ENCODE results near the gene ZNF223. TPM values are rescaled to one million over a fixed set of nuclear protein-coding genes. Genes with fewer than 3 reads are reported as not detected.

The ZNF223 gene
- total and polyA plus RNA-seq, 8 donors: 0.95 to 4.7 (median 1.9) TPM

DNA sequence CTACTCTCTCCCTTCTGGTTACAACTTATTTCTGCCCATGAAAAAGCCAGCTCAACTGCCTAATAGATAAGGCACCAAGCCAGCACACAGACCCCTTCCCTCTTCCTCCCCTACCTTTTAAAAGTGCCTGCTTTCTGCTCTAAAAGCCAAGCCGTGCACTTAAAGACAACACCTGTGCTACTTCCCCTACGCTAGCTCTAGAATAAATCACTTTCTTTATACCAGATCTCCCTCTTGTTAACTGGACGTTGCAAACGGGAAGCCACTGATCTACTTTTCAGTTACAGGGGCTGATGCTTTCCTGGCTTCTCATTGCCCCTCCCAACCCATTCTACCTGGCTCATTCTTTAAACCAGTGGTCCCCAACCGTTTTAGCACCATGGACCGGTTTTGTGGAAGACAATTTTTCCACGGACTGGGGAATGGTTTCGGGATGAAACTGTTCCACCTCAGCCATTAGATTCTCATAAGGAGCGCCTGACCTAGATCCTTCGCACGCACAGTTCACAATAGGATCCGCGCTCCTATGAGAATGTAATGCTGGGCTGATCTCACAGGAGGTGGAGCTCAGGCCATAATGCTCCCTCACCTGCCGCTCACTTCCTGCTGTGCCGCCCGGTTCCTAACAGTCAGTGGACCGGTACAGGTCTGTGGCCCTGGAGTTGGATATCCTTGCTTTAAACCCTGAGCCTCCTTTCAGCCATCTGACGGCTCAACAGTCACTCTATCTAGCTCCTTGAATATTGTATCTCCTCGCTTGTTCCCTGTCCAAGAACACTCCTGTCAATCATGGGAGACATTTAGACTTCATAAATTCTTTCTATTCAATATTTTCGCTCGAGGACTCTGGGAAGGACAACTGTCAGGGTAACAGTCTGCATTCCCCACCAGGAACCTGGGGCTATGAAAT, 841 bp upstream of the ZNF223 start:
- 5 to 7% methylated on average over 21 of the region's 21 CpGs for WGBS, 2 donors
- no peak for FAIRE-seq

GRCh38 chr19:44055870-44056269, 4.0 kb downstream of the ZNF223 start:
- Histone ChIP-seq H3K4me3 (no peak overlapping the region), H3K36me3 (peaks cover 0 to 12% (median 0%) of the 10 kb centered on the region in 3 donors), H3K4me1 (peaks cover 0 to 7% (median 4%) of the 10 kb centered on the region in 3 donors), H3K27ac (no peak overlapping the region), H3K9me3 (no peaks in the 10 kb centered on the region), H3K27me3 (no peaks in the 10 kb centered on the region)
- no peak for ATAC-seq
- DNase-seq: no peak
- intact Hi-C loops (cut with DNase I): no loop called here
- FAIRE-seq: no peak
- 92 to 96% methylated on average over 5 of the region's 5 CpGs for WGBS, 2 donors
- no peak for TF ChIP-seq CTCF (IDR thresholded peaks at IDR 0.05)

More for the DNA sequence above, 841 bp upstream of the ZNF223 start:
- TF ChIP-seq CTCF (IDR thresholded peaks at IDR 0.05): no peak
- no peaks in the 10 kb centered on the region for H3K9me3 ChIP-seq
- intact Hi-C loops (cut with DNase I): no loop called here
- ATAC-seq: peak; percentile 42 to 71 (median 53)
- DNase-seq: peak in 3 of 6 donors; percentile 36 to 51 (median 37)
- peak overlapping the region; percentile 3 to 71 (median 42) for H3K4me3 ChIP-seq
- H3K4me1 ChIP-seq: peaks cover 0 to 7% (median 4%) of the 10 kb centered on the region in 3 donors
- H3K27me3 ChIP-seq: no peaks in the 10 kb centered on the region
- H3K27ac ChIP-seq: peak overlapping the region; percentile 23 to 77 (median 42)
- no peaks in the 10 kb centered on the region for H3K36me3 ChIP-seq

DNA sequence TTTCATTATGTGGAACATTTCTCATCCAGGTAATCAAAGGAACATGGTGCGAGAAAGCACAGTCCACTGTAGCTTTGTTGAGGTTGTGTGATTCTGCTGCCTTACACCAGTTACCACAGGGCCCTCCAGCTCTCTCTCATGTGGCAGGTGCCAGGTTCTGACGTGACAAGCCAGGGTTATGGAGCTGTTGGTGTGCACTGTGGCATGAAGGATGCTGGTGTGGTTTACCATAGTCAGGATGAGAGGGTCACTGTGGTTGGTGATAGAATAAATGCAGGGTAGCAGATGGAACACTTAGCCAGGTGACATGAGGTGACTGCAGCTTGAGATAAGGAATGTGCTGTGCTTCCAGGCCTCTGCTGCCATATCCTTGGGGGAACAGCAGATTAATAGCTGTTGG, 7.4 kb downstream of the ZNF223 start:
- FAIRE-seq: no peak
- Histone ChIP-seq H3K4me1 (no peaks in the 10 kb centered on the region), H3K4me3 (no peak overlapping the region), H3K27ac (no peak overlapping the region), H3K27me3 (no peaks in the 10 kb centered on the region), H3K36me3 (peaks cover 0 to 32% (median 4%) of the 10 kb centered on the region in 3 donors), H3K9me3 (no peaks in the 10 kb centered on the region)
- 95% methylated on average over 2 of the region's 2 CpGs for WGBS, 2 donors
- intact Hi-C loops (cut with DNase I): no loop called here
- ATAC-seq: no peak
- no peak for TF ChIP-seq CTCF (IDR thresholded peaks at IDR 0.05)
- DNase-seq: no peak

DNA sequence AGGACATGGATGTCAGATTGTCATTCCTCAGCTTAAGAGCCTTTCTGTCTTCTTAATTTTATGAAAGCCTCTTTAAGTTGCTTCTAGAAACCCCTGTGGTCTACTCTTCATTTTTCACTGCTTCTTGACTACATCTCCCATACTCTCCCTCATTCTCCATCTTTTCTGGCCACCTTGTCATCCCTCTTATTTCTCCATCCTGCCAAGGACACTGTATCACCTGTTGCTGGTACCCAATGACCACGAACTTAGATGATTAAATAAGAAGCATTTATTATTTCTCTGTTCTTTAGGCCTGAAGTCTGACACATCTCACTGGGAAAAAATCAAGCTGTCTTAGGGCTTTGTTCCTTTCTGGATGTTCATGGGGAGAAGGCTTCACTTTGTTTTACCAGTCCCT, 9.2 kb downstream of the ZNF223 start:
- H3K27me3 ChIP-seq: no peaks in the 10 kb centered on the region
- ATAC-seq (no peak), DNase-seq (no peak), FAIRE-seq (no peak)
- peaks cover 0 to 34% (median 4%) of the 10 kb centered on the region in 3 donors for H3K36me3 ChIP-seq
- intact Hi-C loops (cut with DNase I): no loop called here
- H3K27ac ChIP-seq: no peak overlapping the region
- no peak overlapping the region for H3K4me3 ChIP-seq
- no peaks in the 10 kb centered on the region for H3K4me1 ChIP-seq
- no peaks in the 10 kb centered on the region for H3K9me3 ChIP-seq
- TF ChIP-seq CTCF (IDR thresholded peaks at IDR 0.05): no peak
- WGBS, 2 donors: 82 to 90% methylated on average over 1 of the region's 1 CpG

- ATAC-seq: no peak
- WGBS, 2 donors: 79% methylated on average over 3 of the region's 3 CpGs
- DNase-seq: no peak
- Histone ChIP-seq H3K36me3 (peaks cover 0 to 26% (median 4%) of the 10 kb centered on the region in 3 donors), H3K9me3 (peaks cover 0 to 5% (median 3%) of the 10 kb centered on the region in 4 donors), H3K27ac (no peak overlapping the region), H3K4me1 (peaks cover 0 to under 1% (median 0%) of the 10 kb centered on the region in 3 donors), H3K4me3 (no peak overlapping the region), H3K27me3 (no peaks in the 10 kb centered on the region)
- no peak for TF ChIP-seq CTCF (IDR thresholded peaks at IDR 0.05)
- FAIRE-seq: no peak
- intact Hi-C loops (cut with DNase I): no loop called here
These were observed 14.5 kb downstream of the ZNF223 start for GRCh38 chr19:44066305-44066704.

All from pancreas (tissue), 10 donors.